ENCODE measurements around the gene COL5A1. TPM values are rescaled to one million over a fixed set of nuclear protein-coding genes. Genes with fewer than 3 reads are reported as not detected.

The COL5A1 gene
- total and polyA plus RNA-seq, 2 experiments from 2014 or later: 2.5 to 13.1 TPM

DNA sequence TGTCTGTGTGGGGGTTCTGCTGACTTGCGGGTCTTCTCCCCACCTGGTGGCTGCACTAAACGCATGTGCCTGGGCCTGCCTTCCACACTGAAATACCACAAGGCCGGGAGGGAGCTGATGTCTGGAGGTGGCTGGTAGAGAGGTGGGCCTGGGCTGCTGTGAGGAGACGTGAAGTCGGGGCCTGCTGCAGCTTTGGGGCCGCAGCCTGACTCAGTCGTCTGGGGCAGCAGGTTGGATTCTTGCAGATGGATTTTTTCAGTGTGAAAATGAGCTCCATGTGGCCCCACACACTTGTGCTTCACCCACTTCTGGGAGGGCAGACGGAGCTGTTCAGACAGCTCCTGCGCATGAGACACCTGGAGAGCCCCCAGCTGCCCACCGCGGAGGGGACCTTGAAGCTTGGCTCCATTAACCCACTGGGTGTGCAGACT, 29.3 kb downstream of the COL5A1 start:
- H3K4me1 ChIP-seq (ENCODE audit: insufficient read depth): no peaks in the 10 kb centered on the region
- Mint-ChIP-seq H3K27ac (no peak overlapping the region), H3K27me3 (ENCODE audit: insufficient read depth, low read depth, poor library complexity) (peaks cover 4% of the 10 kb centered on the region), H3K9me3 (no peaks in the 10 kb centered on the region), H3K4me3 (no peak overlapping the region), H3K36me3 (ENCODE audit: low read depth) (no peaks in the 10 kb centered on the region; the same call in 2 of the 3 replicates), H3K4me1 (peaks cover 4% of the 10 kb centered on the region; the same call in 1 of the 3 replicates)
- DNase-seq (ENCODE audit: low spot score) (no peak), ATAC-seq (no peak; the same call in 2 of the 3 replicates)
- H3K4me3 ChIP-seq: no peak overlapping the region
- H4K20me1 ChIP-seq (replicated peaks; ENCODE audit: insufficient read depth): no peaks in the 10 kb centered on the region
- H3K36me3 ChIP-seq (ENCODE audit: insufficient read depth): no peaks in the 10 kb centered on the region
- no peak overlapping the region for H3K27ac ChIP-seq (ENCODE audit: low read depth)
- H2AFZ ChIP-seq: no peak overlapping the region
- H3F3A ChIP-seq (replicated peaks; ENCODE audit: low read depth): no peaks in the 10 kb centered on the region
- H3K27me3 ChIP-seq (ENCODE audit: insufficient read depth): no peaks in the 10 kb centered on the region
- no peaks in the 10 kb centered on the region for H3K9me2 ChIP-seq (ENCODE audit: insufficient read depth)
- no peak overlapping the region for H3K4me2 ChIP-seq
- TF ChIP-seq, protein P1, sequence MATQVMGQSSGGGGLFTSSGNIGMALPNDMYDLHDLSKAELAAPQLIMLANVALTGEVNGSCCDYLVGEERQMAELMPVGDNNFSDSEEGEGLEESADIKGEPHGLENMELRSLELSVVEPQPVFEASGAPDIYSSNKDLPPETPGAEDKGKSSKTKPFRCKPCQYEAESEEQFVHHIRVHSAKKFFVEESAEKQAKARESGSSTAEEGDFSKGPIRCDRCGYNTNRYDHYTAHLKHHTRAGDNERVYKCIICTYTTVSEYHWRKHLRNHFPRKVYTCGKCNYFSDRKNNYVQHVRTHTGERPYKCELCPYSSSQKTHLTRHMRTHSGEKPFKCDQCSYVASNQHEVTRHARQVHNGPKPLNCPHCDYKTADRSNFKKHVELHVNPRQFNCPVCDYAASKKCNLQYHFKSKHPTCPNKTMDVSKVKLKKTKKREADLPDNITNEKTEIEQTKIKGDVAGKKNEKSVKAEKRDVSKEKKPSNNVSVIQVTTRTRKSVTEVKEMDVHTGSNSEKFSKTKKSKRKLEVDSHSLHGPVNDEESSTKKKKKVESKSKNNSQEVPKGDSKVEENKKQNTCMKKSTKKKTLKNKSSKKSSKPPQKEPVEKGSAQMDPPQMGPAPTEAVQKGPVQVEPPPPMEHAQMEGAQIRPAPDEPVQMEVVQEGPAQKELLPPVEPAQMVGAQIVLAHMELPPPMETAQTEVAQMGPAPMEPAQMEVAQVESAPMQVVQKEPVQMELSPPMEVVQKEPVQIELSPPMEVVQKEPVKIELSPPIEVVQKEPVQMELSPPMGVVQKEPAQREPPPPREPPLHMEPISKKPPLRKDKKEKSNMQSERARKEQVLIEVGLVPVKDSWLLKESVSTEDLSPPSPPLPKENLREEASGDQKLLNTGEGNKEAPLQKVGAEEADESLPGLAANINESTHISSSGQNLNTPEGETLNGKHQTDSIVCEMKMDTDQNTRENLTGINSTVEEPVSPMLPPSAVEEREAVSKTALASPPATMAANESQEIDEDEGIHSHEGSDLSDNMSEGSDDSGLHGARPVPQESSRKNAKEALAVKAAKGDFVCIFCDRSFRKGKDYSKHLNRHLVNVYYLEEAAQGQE (IDR thresholded peaks at IDR 0.05; ENCODE audit: unreplicated experiment): no peak
- TF ChIP-seq JUNB (IDR thresholded peaks at IDR 0.05; ENCODE audit: unreplicated experiment) (no peak), ZNF114 (CRISPR knock-in tag; IDR thresholded peaks at IDR 0.05) (no peak), STAT1 (IDR thresholded peaks at IDR 0.05; ENCODE audit: unreplicated experiment) (no peak), POLR2AphosphoS5 (IDR thresholded peaks at IDR 0.05; ENCODE audit: low read depth) (no peak), EZH2 (IDR thresholded peaks at IDR 0.05; ENCODE audit: low read depth, unreplicated experiment) (no peak), ZNF462 (CRISPR knock-in tag; IDR thresholded peaks at IDR 0.05) (no peak), EZH2phosphoT487 (IDR thresholded peaks at IDR 0.05; ENCODE audit: unreplicated experiment) (no peak), NANOG (IDR thresholded peaks at IDR 0.05; ENCODE audit: borderline replicate concordance) (no peak), ZNF331 (CRISPR knock-in tag; IDR thresholded peaks at IDR 0.05; ENCODE audit: low read depth) (no peak), CREB1 (CRISPR knock-in tag; IDR thresholded peaks at IDR 0.05; ENCODE audit: low read depth) (no peak), CTCF (conservative IDR thresholded peaks at IDR 0.05; ENCODE audit: low read depth in 2 of 2) (no peak)
- TF ChIP-seq, protein P2, sequence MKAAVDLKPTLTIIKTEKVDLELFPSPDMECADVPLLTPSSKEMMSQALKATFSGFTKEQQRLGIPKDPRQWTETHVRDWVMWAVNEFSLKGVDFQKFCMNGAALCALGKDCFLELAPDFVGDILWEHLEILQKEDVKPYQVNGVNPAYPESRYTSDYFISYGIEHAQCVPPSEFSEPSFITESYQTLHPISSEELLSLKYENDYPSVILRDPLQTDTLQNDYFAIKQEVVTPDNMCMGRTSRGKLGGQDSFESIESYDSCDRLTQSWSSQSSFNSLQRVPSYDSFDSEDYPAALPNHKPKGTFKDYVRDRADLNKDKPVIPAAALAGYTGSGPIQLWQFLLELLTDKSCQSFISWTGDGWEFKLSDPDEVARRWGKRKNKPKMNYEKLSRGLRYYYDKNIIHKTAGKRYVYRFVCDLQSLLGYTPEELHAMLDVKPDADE (IDR thresholded peaks at IDR 0.05): no peak
- no peaks in the 10 kb centered on the region for H3K79me2 ChIP-seq (replicated peaks; ENCODE audit: insufficient read depth)

All from GM23338 (cell line).